Esophagus squamous epithelium (tissue), 4 donors: Measurements from ENCODE around the gene MCRIP1.

ENCODE experiments used
- CTCF ChIP-seq, 6 experiments: fragments of 450-650 bp in 4 of 6; fragments of 200-600 bp in 2 of 6; sonication (generic) in 2 of 6; IDR thresholded peaks; one replicate each; pipeline ENCODE4 v1.5.1; 2016 to 2019; ENCODE audit warnings: antibody characterized with exemption in 6 of 6, mild to moderate bottlenecking in 4 of 6, moderate library complexity in 4 of 6
- POLR2A ChIP-seq, 4 donors: fragments of 450-650 bp; IDR thresholded peaks; one replicate each; pipeline ENCODE4 v1.6.1; 2017; ENCODE audit warnings: antibody characterized with exemption in 4 of 4, mild to moderate bottlenecking in 4 of 4, moderate library complexity in 3 of 4

GRCh38 chr17:81846743-81847689 lies 13.9 kb upstream of the MCRIP1 start:
- TF ChIP-seq POLR2A (IDR thresholded peaks at IDR 0.05) (no peak), CTCF (IDR thresholded peaks at IDR 0.05) (no peak)
